NCI-H1048 (cell line): ENCODE measurements around the gene ALDH3A1.

Experiments
- DNase-seq: peaks from one replicate; lab custom pipeline; 2025; lab: John Stamatoyannopoulos, UW

The ALDH3A1 gene

DNA sequence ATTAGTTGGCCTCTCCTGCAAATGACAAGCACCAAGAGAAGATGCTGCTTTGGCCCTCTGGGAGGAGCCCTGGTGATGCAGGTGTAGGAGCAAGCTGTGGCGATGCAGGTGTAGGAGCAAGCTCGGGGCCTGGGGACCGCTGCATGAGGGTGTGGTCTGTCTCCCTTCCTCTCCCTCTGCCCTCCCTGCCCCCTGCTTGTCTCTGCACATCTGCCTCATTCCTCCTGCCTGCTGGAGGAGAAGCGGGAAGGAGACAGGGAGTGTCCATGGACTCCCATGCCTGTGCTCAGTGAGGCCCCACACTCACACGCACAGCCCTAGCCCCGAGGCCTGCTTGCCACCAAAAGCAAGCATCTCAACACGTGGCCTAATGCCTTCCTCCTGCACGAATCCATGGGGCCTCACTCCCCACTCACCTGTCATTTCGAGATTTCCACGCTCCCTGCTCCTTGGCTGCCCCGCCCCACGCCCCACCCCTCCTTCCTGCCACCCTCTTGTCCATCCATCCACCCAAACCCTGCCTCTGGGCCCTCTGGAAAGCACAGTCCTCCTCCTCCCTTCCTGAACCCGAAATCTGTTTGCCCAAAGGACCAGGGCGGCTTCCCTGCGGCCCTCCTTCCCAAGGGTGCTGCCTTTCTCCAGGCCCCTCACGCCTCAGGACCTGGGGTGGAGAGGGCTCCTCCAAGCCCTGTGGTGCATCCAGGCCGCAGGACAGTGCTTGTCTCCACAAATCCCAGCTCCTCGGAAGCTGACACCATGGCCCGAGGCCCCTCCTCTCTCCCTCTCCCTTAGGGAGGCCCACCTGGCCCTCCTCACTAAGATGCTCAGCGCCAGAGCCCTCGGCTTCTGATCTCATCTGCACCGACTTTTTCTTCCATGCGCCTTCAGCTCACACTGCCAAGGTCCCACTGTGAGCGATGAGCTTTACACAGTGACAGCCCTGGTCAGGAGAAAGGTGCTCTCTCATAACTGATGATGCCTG, 11.8 kb upstream of the ALDH3A1 start:
- DNase-seq, result no peak

DNA sequence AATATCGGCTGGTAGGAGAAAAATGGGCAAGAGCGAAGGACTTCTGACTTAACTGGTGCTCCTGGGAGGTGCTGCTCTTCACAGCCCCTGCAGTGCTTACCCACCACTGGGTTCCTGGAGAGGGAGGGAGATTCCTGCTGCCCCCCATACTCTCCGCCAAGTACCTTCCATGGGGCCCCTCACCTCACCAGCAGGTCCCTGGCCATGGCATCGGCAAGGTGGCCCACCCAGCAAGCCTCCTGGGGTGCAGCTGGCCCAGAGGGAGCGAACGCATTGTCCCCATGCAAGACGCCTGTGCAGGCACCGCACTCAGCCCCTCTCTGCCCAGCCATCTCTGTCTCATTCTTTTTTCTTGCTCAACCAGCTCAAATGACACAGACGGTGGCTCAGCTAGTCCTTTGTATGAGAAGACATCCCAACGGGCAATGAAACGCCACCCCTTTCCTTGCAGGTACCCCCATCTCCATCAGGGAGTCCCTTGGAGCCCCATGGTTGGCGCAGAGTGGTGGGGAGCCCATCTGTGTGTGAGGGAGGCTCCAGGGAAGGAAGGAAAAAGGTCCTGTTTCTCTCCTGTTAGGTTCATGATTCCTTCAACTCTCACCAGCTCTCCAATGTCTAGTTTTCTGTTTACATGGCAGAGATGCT, 9.6 kb upstream of the ALDH3A1 start:
- no peak for DNase-seq

DNA sequence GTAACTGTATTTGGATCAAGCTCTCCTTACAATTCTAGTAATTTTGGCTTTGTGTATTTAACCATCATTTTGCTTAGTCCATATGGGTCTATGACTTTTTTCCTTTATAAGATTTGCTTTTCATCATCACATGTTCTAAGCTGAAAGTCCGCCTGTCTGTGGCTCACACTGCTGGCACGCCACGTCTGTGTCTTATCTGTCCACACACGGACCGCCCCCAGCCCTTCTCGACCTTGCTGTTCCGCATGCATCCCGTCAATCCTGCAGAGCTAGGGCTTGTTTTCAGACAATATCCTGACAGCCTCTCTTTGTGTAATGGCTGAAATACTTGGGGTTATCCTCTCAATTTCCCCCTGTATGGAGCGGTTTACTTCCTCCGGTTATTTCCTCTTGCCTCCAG, 8.4 kb upstream of the ALDH3A1 start:
- DNase-seq, result no peak

DNA sequence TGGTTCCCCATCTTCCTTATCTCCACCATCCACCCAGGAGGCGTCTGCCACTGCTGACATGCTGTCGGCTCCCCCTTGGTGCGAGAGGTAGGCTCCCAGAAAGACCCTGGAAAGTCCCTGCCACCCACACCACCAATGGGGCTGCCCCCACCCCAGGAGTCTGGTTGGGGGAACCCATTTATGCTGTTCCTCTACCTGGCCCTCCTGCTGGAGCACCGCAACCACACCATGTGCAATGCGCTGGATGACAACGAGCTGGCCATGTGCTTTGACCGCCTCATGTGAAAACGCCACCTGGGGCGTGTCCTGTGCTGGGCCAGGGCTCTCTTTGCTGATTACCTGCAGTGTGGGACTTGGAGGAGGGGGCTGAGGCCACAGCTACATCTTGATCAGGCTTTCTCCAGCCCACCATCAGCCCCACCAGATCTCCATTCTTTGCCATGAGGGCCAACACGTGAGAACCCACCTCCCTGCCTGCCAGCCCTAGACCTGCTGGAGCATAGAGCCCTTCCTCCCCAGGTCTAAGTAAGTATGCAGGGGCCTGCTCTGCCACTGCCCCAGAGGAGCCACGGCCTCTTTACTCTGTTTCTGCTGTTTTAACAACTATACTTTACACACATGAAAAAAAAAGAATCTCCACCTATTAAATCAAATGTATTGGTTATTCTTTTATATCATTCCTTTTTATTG, 7.9 kb upstream of the ALDH3A1 start:
- no peak for DNase-seq

DNA sequence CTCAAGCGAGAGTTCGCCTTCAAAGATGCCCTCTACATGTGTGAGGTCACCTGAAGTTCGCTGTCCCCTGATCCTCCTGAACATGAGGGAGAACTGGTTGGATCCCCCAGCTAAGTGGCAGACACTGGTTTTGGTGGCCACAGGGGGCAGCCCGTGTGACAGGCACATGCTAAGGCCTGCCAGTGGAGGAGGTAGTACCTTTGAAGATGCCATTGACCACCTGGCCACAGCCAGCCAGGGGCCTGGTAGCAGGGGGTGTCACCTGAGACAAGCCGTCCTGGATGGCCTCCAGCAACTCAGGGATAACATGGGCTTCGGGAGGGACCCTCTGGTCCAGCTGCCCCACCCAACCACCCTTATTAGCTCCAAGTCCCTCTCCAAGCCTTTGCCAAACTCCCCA, 7.3 kb upstream of the ALDH3A1 start:
- DNase-seq, result no peak

DNA sequence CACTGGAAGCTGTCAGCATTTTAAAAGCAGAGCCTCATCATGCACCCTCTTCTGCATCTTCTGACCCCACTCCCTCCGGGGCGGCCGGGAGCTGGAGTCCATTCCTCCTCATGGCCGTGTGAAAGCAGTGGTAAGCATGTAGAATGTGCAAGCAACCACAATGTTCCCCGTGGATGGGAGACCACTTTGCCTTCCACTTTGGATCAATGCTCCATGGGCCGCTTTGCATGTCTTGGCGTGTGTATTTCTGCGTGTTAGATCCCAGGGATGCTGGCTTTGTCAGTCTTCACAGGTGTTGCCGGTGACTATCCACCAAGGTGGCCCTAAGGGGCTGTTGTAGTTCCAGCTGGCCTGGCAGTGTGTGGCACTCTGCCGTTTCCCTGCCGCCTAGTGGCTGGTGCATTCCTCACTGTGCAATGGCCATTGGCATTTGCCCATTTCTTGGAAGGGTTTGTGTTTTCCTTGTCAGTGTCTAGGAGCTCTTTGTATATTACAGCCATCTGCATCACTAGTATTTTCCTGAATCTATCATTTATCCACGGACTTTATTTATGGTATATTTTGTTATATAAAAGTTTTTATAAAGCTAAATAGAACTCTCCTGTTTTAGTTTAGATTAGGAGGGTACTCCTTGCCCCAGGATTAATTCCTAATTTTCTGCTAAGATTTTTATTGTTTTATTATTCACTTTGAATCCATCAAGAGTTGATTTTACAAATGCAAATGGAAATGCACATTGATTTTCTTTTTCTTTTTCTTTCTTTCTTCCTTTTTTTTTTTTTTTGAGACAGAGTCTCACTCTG, 5.8 kb upstream of the ALDH3A1 start:
- DNase-seq, result no peak

DNA sequence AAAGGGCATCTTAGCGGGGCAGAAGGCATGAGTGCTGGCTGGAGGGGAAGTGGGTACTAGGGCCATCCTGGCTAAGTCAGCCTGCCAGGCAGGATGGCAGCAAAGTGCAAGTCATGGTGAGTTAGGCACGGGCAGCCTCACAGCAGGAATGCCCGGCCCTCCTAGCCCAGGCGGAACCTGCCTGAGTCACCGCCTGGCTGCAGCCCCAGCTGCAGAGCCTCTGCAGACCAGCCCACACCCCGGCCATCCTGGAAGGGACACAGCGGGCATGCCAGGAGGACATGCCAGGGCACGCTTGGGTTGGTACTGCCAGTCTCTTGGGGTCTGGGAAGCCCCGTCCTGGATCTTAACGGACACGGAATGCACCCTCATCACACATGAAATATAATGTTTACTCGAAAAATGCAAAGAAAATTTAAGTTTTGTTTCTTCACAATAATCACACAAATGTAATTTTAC, 5.0 kb upstream of the ALDH3A1 start:
- no peak for DNase-seq

DNA sequence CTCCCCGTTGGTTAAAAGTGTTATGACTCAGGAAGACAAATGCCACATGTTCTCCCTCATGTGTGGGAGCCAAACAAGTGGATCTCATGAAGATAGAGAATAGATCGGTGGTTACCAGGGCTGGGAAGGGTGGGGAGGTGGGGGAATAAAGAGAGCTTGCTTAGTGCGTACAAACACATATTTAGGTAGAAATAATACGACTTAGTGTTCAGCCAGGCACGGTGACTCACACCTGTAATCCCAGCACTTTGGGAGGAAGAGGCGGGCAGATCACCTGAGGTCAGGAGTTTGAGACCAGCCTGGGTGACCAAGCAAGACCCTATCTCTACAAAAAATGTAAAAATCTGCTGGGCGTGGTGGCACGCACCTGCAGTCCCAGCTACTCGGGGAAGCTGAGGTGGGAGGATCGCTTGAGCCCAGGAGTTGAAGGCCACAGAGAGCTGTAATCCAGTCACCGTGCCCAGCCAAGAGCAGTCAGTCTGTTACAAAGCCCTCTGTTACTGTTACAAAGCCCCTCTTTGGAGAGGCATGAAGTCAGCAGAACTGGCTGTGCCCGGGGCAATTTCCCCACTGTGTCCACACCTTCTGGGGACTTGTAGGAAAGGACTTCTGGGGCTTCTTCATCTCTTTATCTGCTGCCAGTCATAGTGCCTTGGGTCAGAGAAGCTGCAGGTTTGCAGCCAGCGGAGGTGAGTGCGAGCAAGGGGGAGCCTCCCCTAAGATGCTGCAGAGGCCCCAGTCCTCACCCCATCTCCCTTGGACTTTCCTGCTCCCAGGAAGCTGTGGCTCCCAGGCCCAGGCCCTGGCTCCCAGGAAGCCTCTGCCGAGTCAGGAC, 4.3 kb upstream of the ALDH3A1 start:
- no peak for DNase-seq

DNA sequence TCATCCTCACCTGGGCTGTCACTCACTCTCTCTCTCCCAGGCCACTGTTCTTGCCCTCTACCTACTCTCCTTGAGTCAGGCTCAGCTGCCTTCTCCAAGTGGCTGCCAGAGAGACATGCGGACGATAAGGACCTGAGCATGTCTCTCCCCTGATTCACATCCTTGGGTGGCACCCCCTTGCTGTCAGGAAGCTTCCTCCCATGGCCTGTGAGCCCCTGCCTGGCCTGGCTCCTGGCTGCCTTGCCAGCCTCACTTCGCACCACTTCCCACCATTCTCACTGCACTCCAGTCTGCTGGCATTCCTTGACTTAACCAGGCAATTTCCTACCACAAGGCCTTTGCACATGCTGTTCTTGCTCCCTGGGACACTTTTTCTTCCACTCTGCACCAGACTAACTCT, 2.7 kb upstream of the ALDH3A1 start:
- DNase-seq, result no peak

DNA sequence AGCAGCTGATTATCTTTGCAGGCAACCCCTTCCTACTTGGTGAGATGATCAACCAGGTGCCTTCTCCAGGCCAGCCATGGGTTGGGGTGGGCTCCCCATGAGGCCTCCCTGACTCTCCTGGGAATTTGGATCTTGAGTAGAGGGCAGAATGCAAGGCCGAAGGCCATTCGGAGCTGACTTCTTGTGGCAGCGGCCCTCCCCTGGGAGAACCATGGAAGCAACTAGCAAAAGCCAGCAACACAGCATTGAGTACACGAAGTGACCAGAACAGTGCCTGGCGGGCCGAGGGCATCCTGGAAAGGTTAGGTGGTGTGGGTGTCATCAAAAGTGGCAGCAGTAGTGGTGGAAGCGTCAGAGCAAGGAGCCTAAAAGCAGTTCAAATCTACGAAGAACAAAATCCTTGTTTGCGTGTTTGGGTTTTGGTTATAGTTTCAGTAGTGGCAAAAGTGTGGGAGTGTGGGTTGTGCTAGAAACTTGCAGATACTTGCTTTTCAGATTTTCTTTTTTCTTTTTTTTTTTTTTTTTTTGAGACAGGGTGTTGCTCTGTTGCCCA, 2.0 kb upstream of the ALDH3A1 start:
- no peak for DNase-seq

DNA sequence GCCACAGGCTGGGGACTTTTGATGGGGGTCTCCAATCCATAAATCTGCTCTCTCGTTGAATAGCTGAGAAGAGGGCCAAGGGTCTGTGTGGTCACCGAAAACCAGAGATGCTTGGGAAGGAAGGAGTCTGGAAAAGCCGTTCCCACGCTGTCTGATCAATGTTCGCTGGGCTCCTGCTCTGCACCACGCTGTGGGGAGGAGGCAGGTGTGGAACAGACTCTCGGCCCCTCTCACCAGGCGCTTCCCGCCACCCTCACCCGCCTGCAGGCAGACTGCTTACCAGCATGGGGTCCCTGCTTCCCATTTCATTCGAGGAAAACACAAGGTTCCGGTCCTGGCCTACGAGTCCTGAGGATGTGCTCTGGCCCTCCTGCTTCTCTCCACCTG, 702 bp upstream of the ALDH3A1 start:
- DNase-seq, result no peak

DNA sequence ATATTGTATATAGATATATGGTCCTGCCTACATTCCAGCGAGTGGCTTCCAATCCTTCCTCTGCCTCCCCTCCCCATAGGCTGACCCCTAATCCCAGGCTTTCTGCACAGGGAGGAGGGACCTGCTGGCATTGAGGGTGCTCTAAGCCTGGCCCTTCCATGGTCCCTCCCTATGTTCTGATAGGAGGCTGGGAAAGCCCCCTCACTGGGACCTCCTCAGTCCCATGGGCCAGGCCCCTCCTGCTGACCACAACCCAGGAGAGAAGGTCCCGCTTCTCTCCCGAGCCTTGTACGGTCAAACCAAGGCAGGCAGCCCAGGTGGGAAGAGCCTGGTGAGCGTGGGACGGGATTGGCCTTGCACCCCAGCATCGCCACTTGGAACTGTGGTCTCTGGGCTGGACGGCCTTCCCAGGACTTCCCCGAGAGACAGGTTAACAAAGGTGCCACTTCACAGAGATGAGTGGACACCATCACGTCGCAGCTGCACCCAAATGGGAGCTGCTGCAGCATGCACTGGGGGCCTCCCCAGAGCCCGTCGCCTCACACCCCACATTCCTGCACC, 859 bp downstream of the ALDH3A1 start:
- no peak for DNase-seq

DNA sequence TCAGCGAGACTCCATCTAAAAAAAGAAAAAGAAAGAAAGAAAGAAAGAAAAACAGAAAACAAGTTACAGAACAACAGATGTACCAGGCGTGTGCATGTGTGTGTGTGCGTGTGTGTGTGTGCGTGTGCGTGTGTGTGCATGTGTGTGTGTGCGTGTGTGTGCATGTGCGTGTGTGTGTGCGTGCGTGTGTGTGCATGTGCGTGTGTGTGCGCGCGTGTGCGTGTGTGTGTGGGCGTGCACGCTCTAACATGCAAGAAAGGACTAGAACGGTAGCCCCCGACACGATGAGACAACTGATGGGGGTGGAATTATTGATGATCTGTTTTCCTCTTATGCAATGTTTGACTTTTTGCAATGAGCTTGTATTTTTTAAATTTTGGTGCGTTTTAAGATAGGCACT, 1.6 kb downstream of the ALDH3A1 start:
- DNase-seq, result no peak

DNA sequence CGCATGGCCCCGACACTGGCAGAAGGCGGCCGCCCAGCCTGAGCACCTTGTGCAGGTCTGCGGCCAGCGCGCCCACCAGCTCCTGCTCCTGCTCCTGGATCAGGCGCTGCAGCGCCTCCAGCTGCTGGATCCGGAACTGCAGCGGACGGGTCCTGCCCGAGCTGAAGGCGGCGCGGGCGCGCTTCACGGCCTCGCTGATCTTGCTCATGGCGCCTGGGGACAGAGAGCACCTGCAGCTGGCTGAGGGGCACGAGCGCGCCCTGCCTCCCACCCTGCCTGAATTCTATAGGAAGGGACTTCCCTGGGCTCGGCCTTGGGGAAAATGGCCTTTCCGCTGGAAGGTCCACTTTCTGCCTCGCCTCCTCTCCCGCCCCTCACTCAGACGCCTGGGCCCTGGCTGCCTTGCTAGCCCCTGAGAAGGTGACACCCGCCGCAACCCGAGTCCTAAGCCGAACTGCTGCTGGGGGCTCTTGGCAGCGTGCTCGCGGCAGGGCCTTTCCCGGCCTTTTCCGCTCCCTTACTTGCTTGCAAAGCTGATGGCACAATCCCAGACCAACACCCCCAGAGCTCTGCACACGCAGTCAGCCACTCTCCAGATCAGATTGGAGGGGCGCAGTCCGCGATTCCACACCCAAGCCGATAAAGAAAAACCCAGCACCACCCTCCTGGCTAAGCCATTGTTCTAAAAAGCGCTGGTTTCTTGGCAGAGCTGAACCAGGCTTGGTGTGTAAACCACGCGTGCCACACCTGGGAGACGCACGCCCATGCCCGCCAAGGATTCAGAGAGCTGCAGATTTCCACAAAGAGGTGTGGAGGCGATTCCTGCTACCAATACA, 3.0 kb downstream of the ALDH3A1 start:
- DNase-seq, result no peak

DNA sequence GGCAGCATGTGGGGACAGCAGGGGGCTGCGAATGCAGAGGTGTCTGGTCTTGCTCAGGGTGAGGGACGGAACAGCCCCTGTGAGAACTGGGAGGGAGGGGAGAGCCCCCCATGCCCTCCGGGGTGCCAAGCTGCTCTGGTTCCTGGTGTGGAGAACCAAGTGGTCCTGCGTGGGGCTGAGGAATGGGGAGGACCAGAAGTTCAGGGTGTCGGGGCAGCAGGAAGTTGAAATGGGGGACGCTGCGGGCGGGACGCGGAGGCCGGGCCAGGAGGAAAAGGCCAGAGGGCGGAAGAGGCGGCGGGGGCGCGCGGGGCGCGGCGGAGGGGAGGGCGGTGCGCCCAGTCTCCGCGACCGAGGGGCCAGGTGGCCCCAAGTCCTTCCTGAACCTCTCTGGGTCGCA, 3.6 kb downstream of the ALDH3A1 start:
- no peak for DNase-seq

DNA sequence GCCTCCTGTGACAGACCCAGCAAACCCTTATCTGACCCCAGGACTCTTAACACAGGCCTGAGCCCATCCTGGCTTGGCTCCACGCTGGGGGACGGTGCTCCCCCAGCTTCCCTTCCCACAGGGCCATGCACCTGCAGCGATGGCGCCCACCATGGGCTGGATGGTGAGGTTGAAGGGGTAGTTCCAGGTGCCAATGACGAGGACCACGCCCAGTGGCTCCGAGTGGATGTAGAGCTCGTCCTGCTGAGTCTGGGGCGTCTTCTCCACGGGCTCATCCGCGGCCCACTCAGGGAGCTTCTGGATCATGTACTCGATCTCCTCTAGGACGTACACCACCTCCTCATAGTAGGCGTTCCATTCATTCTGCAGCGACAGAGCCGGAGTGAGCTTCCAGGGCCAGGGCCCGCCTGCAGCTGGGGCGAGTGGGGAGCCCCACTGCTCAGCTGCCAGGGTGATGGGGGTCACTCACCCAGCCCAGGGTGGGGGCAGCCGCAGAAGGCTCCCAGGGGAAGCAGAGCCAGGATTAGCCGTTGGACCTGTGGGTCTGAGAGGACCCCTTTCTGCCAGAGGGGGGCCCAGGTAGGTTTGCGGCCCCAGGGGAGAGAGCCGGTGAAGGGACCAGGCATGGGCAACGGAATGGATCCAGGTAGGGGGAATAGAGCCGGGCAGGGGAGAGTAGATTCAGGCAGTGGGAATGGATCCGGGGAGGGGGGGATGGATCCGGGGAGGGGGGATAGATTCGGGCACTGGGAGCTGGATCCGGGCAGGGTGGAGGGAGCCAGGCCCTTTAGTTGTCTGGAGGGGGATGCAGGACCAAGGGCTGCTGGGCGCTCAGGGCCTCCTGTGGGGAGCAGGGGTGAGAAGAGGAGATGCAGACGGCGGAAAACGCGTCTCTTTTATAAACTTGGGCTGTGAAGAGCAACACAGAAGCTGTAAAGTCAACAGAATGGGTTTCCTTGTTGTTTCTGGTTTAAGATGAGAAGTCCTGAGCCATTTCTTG, 4.7 kb downstream of the ALDH3A1 start:
- no peak for DNase-seq

DNA sequence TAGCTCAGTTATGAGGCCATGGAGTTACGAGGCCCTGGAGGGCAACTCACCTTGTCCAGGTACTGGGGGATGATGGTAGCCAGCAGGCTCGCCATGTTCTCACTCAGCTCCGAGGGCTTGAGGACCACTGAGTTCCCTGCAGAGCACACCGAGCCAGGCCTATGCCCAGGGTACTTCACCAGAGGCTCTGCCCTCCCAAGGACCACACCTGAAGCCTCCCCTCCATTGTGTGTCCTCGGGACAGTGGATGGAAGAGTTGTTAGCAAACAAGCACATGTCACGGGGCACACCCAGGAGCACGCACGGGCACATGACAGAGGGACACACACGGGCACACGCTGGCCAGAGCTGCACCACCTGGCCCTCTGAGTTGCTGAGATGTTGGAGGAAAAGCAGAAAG, 5.6 kb downstream of the ALDH3A1 start:
- DNase-seq, result no peak

DNA sequence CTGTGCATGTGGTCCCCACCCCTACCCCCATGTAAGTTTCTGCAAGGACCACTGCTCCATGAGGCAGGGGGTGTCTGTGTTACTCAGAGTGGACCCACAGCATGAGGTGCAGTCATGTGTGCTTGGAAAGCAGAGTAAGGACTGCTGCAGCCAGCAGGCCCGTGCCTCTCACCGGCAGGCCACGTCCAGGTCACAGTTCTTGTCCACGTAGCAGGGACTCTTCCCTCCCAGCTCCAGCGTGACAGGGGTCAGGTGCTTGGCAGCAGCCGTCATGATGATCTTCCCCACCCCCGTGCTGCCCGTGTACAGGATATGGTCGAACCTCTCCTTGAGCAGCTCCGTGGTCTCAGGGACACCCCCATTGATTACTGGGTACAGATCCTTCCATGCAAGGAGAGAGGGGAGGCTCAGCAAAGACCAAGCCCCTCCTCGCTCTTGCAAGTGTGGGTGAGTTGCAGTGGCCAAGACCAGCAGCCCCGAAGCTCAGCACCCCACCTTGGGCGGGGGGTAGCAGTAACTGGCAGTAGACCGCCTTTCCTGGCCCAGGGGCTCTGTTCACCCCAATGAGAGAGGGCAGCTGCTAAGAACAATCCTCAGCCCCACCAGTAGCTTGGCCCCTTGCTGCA, 6.2 kb downstream of the ALDH3A1 start:
- DNase-seq, result no peak
